Thyroid gland (tissue), 4 donors: ENCODE results near the gene SMCHD1. TPM values are rescaled to one million over a fixed set of nuclear protein-coding genes. Genes with fewer than 3 reads are reported as not detected.

Experiments
- DNase-seq, 2 donors: peaks; one replicate each; pipeline ENCODE4 v3.0.0-alpha.2; 2019
- H3K27ac ChIP-seq, 3 donors: fragments of 200-600 bp; sonication (generic); 1 replicate in 2 of 3; 2 replicates in 1 of 3; pipeline ENCODE4 v1.5.1; 2016 to 2019; ENCODE audit warnings: mild to moderate bottlenecking in 1 of 3, moderate library complexity in 1 of 3
- H3K27me3 ChIP-seq: fragments of 200-600 bp; sonication (generic); one replicate; pipeline ENCODE4 v1.5.1; 2019
- H3K36me3 ChIP-seq, 2 donors: fragments of 200-600 bp; sonication (generic); one replicate each; pipeline ENCODE4 v1.5.1; 2016 to 2019
- H3K4me1 ChIP-seq, 2 donors: fragments of 200-600 bp; sonication (generic); one replicate each; pipeline ENCODE4 v1.5.1; 2017 to 2019
- H3K4me3 ChIP-seq, 3 donors: fragments of 200-600 bp; sonication (generic); replicated peaks in 1 of 3; 1 replicate in 2 of 3; 2 replicates in 1 of 3; pipeline ENCODE4 v1.5.1; 2016; ENCODE audit warnings: mild to moderate bottlenecking in 1 of 3
- H3K9me3 ChIP-seq: fragments of 200-600 bp; sonication (generic); one replicate; pipeline ENCODE4 v1.5.1; 2017
- POLR2A ChIP-seq, 2 donors: fragments of 450-650 bp; IDR thresholded peaks; one replicate each; pipeline ENCODE4 v1.6.1; 2017; ENCODE audit warnings: antibody characterized with exemption in 2 of 2, mild to moderate bottlenecking in 2 of 2, moderate library complexity in 1 of 2
- WGBS, 2 donors: methylation state at CpG; one replicate each; pipeline ENCODE4 v1.1.5; 2017; 5-methylcytosine and 5-hydroxymethylcytosine counted together
- intact Hi-C: fragments of 100-400 bp; cut with DNase I; formaldehyde crosslinking; loops from one replicate; pipeline ENCODE4 v1.15.1; 2023
- total RNA-seq, 4 donors: library from RNA; depleted of rRNA; stranded (reverse); fragments of >200 nt; gene quantifications; one replicate each; pipeline ENCODE4 v1.2.3, GENCODE V29; 2016
- TF ChIP-seq, protein P1 (sequence below), 6 experiments: fragments of 200-600 bp in 3 of 6; fragments of 450-650 bp in 3 of 6; sonication (generic) in 3 of 6; IDR thresholded peaks; one replicate each; pipeline ENCODE4 v1.5.1; 2016 to 2019; ENCODE audit warnings: antibody characterized with exemption in 6 of 6, mild to moderate bottlenecking in 2 of 6, inconsistent platforms in 1 of 6, moderate library complexity in 1 of 6

The SMCHD1 gene
- total RNA-seq, 4 donors from 2014 or later: 70.7 to 125 (median 76.8) TPM

DNA sequence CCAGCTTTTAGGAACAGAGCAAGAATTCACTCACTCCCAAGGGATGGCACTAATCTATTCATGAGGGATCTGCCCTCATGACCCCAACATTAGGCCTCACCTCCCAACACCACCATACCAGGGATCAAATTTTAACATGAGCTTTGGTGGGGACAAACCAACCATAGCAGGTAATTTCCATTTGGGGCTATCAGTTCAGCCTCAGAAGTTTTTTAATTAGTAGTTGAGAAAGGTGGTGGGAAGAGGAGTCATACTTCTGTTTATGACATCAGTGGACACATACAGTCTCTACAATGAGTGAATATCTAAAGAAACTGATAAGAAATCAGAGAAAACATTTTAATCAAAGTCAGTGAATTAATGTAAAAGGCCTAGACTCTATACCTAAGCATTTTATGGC lies 131.7 kb downstream of the SMCHD1 start:
- Histone ChIP-seq H3K9me3 (no peaks in the 10 kb centered on the region), H3K4me3 (no peak overlapping the region), H3K27me3 (no peaks in the 10 kb centered on the region), H3K27ac (no peak overlapping the region), H3K4me1 (no peaks in the 10 kb centered on the region), H3K36me3 (peaks cover 5 to 14% of the 10 kb centered on the region in 2 donors)
- intact Hi-C loops: no loop called here
- no peak for DNase-seq
- TF ChIP-seq POLR2A (IDR thresholded peaks at IDR 0.05): no peak
- TF ChIP-seq, protein P1, sequence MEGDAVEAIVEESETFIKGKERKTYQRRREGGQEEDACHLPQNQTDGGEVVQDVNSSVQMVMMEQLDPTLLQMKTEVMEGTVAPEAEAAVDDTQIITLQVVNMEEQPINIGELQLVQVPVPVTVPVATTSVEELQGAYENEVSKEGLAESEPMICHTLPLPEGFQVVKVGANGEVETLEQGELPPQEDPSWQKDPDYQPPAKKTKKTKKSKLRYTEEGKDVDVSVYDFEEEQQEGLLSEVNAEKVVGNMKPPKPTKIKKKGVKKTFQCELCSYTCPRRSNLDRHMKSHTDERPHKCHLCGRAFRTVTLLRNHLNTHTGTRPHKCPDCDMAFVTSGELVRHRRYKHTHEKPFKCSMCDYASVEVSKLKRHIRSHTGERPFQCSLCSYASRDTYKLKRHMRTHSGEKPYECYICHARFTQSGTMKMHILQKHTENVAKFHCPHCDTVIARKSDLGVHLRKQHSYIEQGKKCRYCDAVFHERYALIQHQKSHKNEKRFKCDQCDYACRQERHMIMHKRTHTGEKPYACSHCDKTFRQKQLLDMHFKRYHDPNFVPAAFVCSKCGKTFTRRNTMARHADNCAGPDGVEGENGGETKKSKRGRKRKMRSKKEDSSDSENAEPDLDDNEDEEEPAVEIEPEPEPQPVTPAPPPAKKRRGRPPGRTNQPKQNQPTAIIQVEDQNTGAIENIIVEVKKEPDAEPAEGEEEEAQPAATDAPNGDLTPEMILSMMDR (IDR thresholded peaks at IDR 0.05): no peak

DNA sequence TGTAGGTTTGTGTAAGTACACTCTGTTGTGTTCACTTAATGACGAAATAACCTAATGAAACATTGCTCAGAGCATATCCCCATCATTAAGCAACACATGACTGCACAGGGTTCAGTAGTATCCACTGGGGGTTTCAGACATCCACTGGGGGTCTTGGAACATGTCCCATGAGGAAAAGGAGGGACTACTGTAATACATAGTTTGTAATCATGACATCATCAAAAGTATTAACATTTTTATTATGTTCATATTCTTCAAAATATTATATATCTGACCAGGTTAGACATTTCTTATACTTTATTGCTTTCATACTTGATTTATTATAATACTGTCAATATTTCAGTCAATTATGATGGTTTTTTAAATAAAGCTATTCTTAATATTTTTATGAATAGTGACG lies 136.9 kb downstream of the SMCHD1 start:
- TF ChIP-seq, protein P1 (IDR thresholded peaks at IDR 0.05): no peak
- no peak overlapping the region for H3K4me3 ChIP-seq
- DNase-seq: no peak
- H3K4me1 ChIP-seq: no peaks in the 10 kb centered on the region
- no peaks in the 10 kb centered on the region for H3K9me3 ChIP-seq
- peaks cover 9 to 12% of the 10 kb centered on the region in 2 donors for H3K36me3 ChIP-seq
- 92 to 97% methylated on average over 2 of the region's 2 CpGs for WGBS, 2 donors
- H3K27me3 ChIP-seq: no peaks in the 10 kb centered on the region
- H3K27ac ChIP-seq: no peak overlapping the region
- intact Hi-C loops: no loop called here

DNA sequence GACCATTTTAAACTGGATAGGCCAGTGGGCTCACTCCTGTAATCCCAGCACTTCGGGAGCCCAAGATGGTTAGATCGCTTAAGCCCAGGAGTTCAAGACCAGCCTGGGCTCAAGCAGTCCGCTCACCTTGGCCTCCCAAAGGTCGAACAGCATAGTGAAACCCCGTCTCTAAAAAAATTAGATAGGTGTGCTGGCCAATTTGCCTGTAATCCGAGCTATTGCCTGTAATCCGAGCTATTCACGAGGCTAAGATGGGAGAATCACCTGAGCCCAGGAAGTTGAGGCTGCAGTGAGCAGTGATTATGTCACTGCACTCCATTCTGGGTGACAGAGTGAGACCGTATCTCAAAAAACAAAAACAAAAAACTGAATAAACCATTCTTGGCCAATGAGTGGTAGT lies 138.6 kb downstream of the SMCHD1 start:
- Histone ChIP-seq H3K4me3 (no peak overlapping the region), H3K36me3 (peaks cover 9 to 12% of the 10 kb centered on the region in 2 donors), H3K9me3 (no peaks in the 10 kb centered on the region), H3K27ac (no peak overlapping the region), H3K27me3 (no peaks in the 10 kb centered on the region), H3K4me1 (no peaks in the 10 kb centered on the region)
- no peak for DNase-seq
- intact Hi-C loops: no loop called here
- 94 to 95% methylated on average over 9 of the region's 9 CpGs for WGBS, 2 donors
- TF ChIP-seq, protein P1 (IDR thresholded peaks at IDR 0.05): no peak
- TF ChIP-seq POLR2A (IDR thresholded peaks at IDR 0.05): no peak

DNA sequence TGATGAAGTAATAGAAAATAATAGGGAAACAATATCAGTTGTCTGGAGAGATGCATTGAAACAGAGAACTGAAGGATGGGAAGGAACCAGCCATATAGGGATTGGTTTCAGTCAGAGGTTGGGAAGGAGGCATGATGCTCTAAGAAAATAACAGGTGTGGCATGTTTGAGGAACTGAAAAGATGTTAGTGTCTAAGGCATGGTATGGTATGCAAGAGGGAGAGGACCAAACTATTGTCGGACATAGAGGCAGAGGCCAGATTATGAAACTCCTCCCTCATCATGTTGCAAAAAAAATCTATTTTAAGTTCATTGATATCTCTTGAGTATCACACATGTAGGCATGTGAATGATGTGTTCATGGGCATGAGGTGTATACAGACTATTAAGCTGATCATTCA lies 142.4 kb downstream of the SMCHD1 start:
- DNase-seq: no peak
- H3K27ac ChIP-seq: no peak overlapping the region
- no peaks in the 10 kb centered on the region for H3K9me3 ChIP-seq
- intact Hi-C loops: no loop called here
- no peaks in the 10 kb centered on the region for H3K27me3 ChIP-seq
- TF ChIP-seq POLR2A (IDR thresholded peaks at IDR 0.05): no peak
- TF ChIP-seq, protein P1 (IDR thresholded peaks at IDR 0.05): no peak
- peaks cover 12 to 20% of the 10 kb centered on the region in 2 donors for H3K36me3 ChIP-seq
- no peaks in the 10 kb centered on the region for H3K4me1 ChIP-seq
- no peak overlapping the region for H3K4me3 ChIP-seq
- 93 to 100% methylated on average over 1 of the region's 1 CpG for WGBS, 2 donors

DNA sequence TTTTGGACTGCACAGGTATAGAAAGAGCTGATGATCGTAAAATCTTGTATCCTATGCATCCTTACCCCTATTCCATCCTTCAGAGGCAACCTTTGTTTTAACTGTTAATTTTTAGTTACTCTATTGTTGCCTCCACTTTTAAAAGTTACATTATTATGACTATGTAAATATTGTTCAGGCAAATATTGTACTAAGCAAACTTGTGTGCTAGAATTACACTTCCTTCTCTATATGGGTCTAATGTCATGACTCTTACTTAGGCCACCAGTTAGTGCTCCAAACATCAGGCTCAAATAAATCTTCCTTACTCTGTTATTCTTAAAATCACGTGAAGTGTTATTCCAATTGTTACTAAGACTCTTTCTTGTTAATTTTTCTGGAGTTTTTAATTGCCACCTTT lies 143.8 kb downstream of the SMCHD1 start:
- Histone ChIP-seq H3K4me1 (no peaks in the 10 kb centered on the region), H3K27ac (no peak overlapping the region), H3K9me3 (no peaks in the 10 kb centered on the region), H3K4me3 (no peak overlapping the region), H3K27me3 (no peaks in the 10 kb centered on the region), H3K36me3 (peaks cover 12 to 20% of the 10 kb centered on the region in 2 donors)
- 94 to 99% methylated on average over 2 of the region's 2 CpGs for WGBS, 2 donors
- intact Hi-C loops: no loop called here
- DNase-seq: no peak
- TF ChIP-seq, protein P1 (IDR thresholded peaks at IDR 0.05): no peak
- TF ChIP-seq POLR2A (IDR thresholded peaks at IDR 0.05): no peak
